ENCODE results near the gene FAM110A.

DNA sequence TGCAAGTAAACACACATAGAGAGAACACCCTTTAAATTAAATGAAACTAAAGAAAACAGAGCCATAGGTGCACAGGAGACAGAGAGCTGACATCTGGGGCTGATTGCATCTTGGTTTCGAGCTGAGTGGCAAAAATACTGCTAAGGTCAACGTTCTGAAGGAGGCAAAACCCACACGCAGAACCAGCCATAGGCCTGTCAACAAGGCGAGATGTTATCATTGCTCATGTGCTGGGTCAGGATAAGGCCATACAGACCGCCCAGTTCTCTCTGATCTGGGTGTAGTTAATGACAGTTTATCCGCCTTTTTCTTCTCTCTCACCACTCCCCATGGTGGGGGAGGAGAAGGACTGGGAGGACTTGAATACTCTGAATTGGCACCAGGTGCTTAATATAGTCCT is 4.5 kb upstream of the FAM110A start:
- TF ChIP-seq, protein P1, sequence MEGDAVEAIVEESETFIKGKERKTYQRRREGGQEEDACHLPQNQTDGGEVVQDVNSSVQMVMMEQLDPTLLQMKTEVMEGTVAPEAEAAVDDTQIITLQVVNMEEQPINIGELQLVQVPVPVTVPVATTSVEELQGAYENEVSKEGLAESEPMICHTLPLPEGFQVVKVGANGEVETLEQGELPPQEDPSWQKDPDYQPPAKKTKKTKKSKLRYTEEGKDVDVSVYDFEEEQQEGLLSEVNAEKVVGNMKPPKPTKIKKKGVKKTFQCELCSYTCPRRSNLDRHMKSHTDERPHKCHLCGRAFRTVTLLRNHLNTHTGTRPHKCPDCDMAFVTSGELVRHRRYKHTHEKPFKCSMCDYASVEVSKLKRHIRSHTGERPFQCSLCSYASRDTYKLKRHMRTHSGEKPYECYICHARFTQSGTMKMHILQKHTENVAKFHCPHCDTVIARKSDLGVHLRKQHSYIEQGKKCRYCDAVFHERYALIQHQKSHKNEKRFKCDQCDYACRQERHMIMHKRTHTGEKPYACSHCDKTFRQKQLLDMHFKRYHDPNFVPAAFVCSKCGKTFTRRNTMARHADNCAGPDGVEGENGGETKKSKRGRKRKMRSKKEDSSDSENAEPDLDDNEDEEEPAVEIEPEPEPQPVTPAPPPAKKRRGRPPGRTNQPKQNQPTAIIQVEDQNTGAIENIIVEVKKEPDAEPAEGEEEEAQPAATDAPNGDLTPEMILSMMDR (conservative IDR thresholded peaks at IDR 0.05; ENCODE audit: low read depth, low read length): no peak
- no peak for TF ChIP-seq EZH2 (IDR thresholded peaks at IDR 0.05; ENCODE audit: borderline replicate concordance, low read depth, low read length, poor library complexity, severe bottlenecking)

Data from A673 (cell line).